GM12878 (cell line): ENCODE results near the gene CYP1A1. TPM values are rescaled to one million over a fixed set of nuclear protein-coding genes. Genes with fewer than 3 reads are reported as not detected.

Experiments
- ATAC-seq: fragments of 200-7000 bp; cut with Tn5 transposase; 3 replicates; pipeline ENCODE4 v1.9.1; 2020; ENCODE audit warnings: mild to moderate bottlenecking, moderate library complexity
- BruUV-seq: library from RNA; stranded (reverse); fragments of 400-500 nt; replicated peaks from 2 replicates; lab custom pipeline; 2021; lab: Mats Ljungman, UMichigan
- CTCF ChIA-PET: fragments of 300-600 bp; sonication (Branson Sonifier 250); formaldehyde crosslinking; extraction: SDS; loops from one replicate; lab custom pipeline; 2021; ENCODE audit warnings: inconsistent platforms; lab: Yijun Ruan, JAX
- POLR2A ChIA-PET: fragments of 350-600 bp; formaldehyde crosslinking; extraction: SDS; loops from one replicate; lab custom pipeline; 2021; ENCODE audit warnings: inconsistent platforms; lab: Charles Lee
- RAD21 ChIA-PET: fragments of 300-600 bp; sonication (Branson Sonifier 250); formaldehyde crosslinking; loops from one replicate; lab custom pipeline; 2023; ENCODE audit warnings: antibody characterized with exemption; ENCODE audit not compliant: unreplicated experiment; lab: Charles Lee
- SMC1A ChIA-PET: fragments of 300-600 bp; sonication (Branson Sonifier 250); formaldehyde crosslinking; loops from one replicate; lab custom pipeline; 2023; ENCODE audit not compliant: unreplicated experiment, uncharacterized antibody; lab: Charles Lee
- DNase-seq: peaks from one replicate; pipeline ENCODE4 v3.0.0-alpha.2; 2011; ENCODE audit warnings: low read depth, low spot score
- FAIRE-seq: peaks from 3 replicates; lab custom pipeline; 2011; peaks lifted over from hg19 to GRCh38; lab: Jason Lieb, UNC
- H2AFZ ChIP-seq: 2 replicates; pipeline ENCODE4 v1.6.0; 2011; ENCODE audit warnings: low read depth, low read length, control low read depth; ENCODE audit not compliant: control insufficient read depth
- H3K27ac ChIP-seq: 2 replicates; pipeline ENCODE4 v1.5.1; 2011; ENCODE audit warnings: control low read depth; ENCODE audit not compliant: control insufficient read depth, insufficient read depth
- H3K27me3 ChIP-seq, 2 experiments: replicated peaks in 1 of 2; 2 replicates each; pipeline versions ENCODE4 v1.6.0 to v1.6.1; 2011; ENCODE audit warnings: low read length in 1 of 2; ENCODE audit not compliant: control insufficient read depth in 2 of 2, insufficient read depth in 2 of 2
- H3K36me3 ChIP-seq, 2 experiments: 2 replicates each; pipeline ENCODE4 v1.5.1; 2011; ENCODE audit warnings: low read length in 1 of 2; ENCODE audit not compliant: control insufficient read depth in 2 of 2, insufficient read depth in 2 of 2
- H3K4me1 ChIP-seq: 2 replicates; pipeline ENCODE4 v1.6.1; 2011; ENCODE audit warnings: mild to moderate bottlenecking, low read length, moderate library complexity, mixed read lengths; ENCODE audit not compliant: control insufficient read depth, insufficient read depth
- H3K4me2 ChIP-seq: 2 replicates; pipeline ENCODE4 v1.6.0; 2011; ENCODE audit warnings: control low read depth; ENCODE audit not compliant: control insufficient read depth, insufficient read depth
- H3K4me3 ChIP-seq: fragments of 200-600 bp; sonication (generic); 2 replicates; pipeline ENCODE4 v1.5.1; 2016
- H3K79me2 ChIP-seq: 2 replicates; pipeline ENCODE4 v1.6.0; 2011; ENCODE audit warnings: low read length; ENCODE audit not compliant: control insufficient read depth, insufficient read depth
- H3K9ac ChIP-seq: 2 replicates; pipeline ENCODE4 v1.8.0; 2011; ENCODE audit warnings: low read length, control low read depth, mixed read lengths; ENCODE audit not compliant: control insufficient read depth, insufficient read depth
- H3K9me3 ChIP-seq: replicated peaks from 3 replicates; pipeline ENCODE4 v1.5.1; 2011; ENCODE audit warnings: mild to moderate bottlenecking, low read length; ENCODE audit not compliant: control insufficient read depth, insufficient read depth
- H4K20me1 ChIP-seq: 2 replicates; pipeline ENCODE4 v1.6.0; 2011; ENCODE audit not compliant: control insufficient read depth, insufficient read depth
- E2F8 ChIP-seq: fragments of 450-650 bp; IDR thresholded peaks from 2 replicates; pipeline ENCODE4 v1.6.1; 2018; ENCODE audit warnings: mild to moderate bottlenecking, low read depth, moderate library complexity; ENCODE audit not compliant: partially characterized antibody
- HDAC2 ChIP-seq: fragments of 200-600 bp; sonication (generic); IDR thresholded peaks from 2 replicates; pipeline ENCODE4 v1.6.1; 2017
- POLR2AphosphoS5 ChIP-seq: IDR thresholded peaks from 2 replicates; pipeline ENCODE4 v1.6.1; 2011; ENCODE audit warnings: mild to moderate bottlenecking, low read length, inconsistent platforms
- PRDM15 ChIP-seq: fragments of 450-650 bp; formaldehyde crosslinking; IDR thresholded peaks from 2 replicates; pipeline ENCODE4 v1.4.0; 2020; ENCODE audit warnings: mild to moderate bottlenecking, moderate library complexity
- RAD21 ChIP-seq: IDR thresholded peaks from 2 replicates; pipeline ENCODE4 v1.6.1; 2011; ENCODE audit warnings: mild to moderate bottlenecking, low read depth, low read length, moderate library complexity; ENCODE audit not compliant: insufficient read depth
- RBBP5 ChIP-seq: fragments of 200-600 bp; sonication (generic); conservative IDR thresholded peaks from 2 replicates; pipeline ENCODE4 v1.6.1; 2016
- RELB ChIP-seq: fragments of 450-650 bp; IDR thresholded peaks from 2 replicates; pipeline ENCODE4 v1.6.1; 2017; ENCODE audit warnings: low read depth, mild to moderate bottlenecking, moderate library complexity
- SMAD1 ChIP-seq: fragments of 450-650 bp; IDR thresholded peaks from 2 replicates; pipeline ENCODE4 v1.6.1; 2018; ENCODE audit warnings: mild to moderate bottlenecking, low read depth; ENCODE audit not compliant: partially characterized antibody
- ZBTB11 ChIP-seq: fragments of 450-650 bp; formaldehyde crosslinking; IDR thresholded peaks from 2 replicates; pipeline ENCODE4 v1.5.0; 2022; ENCODE audit warnings: mild to moderate bottlenecking, missing genetic modification characterization
- ZNF384 ChIP-seq: IDR thresholded peaks from 2 replicates; pipeline ENCODE4 v1.6.1; 2012; ENCODE audit warnings: low read depth, mild to moderate bottlenecking, low read length, improper control_type of control experiment, borderline replicate concordance
- WGBS: methylation state at CpG from one replicate; pipeline ENCODE4 v1.1.6; 2016; ENCODE audit warnings: low lambda C conversion rate; ENCODE audit not compliant: insufficient replicate concordance, insufficient coverage; ENCODE audit errors: missing lambda C conversion rate; 5-methylcytosine and 5-hydroxymethylcytosine counted together
- in situ Hi-C: fragments of 300-500 bp; cut with MboI; formaldehyde crosslinking; loops from 9 replicates; pipeline ENCODE4 v1.14.3; 2018; ENCODE audit warnings: mixed read lengths
- intact Hi-C: fragments of 100-400 bp; cut with micrococcal nuclease; formaldehyde crosslinking; loops from one replicate; pipeline ENCODE4 v1.14.2; 2022; ENCODE audit not compliant: unreplicated experiment
- polyA plus RNA-seq, 11 experiments: library from polyadenylated mRNA; depleted of rRNA in 4 of 11; unstranded in 6 of 11; stranded (reverse) in 5 of 11; fragments of >200 nt; fragmentation: Nextera tagmentation in 4 of 11; fragmentation: Illumina TruSeq in 1 of 11; extraction: Ambion mirVana in 4 of 11; extraction: Trizol in 1 of 11; gene quantifications; 1 replicate in 1 of 11; 2 replicates in 10 of 11; pipeline versions ENCODE4 v1.2.1 to v1.2.3, GENCODE V29; 2011 to 2016; ENCODE audit warnings: inconsistent platforms in 2 of 11, missing spikeins in 2 of 11, low read depth in 1 of 11
- total RNA-seq, 4 experiments: library from RNA; depleted of rRNA in 3 of 4; stranded (reverse); fragments of >200 nt in 3 of 4; fragmentation: Illumina TruSeq in 1 of 4; extraction: Trizol in 1 of 4; gene quantifications; 2 replicates each; pipeline versions ENCODE4 v1.2.1 to v1.2.3, GENCODE V29; 2013 to 2021

CYP1A1 gene
- total and polyA plus RNA-seq, 10 of the 15 experiments (the other 5 are each of a cell fraction or from before 2014, with no cell fraction given): 0.04 to 0.71 (median 0.07) TPM; not detected in 4

- no peak for DNase-seq
- CTCF ChIA-PET: no interaction called here
- H3K4me3 ChIP-seq: no peak overlapping the region
- RAD21 ChIA-PET: no interaction called here
- no TSS peak for BruUV-seq
- H3K9ac ChIP-seq: no peak overlapping the region
- H2AFZ ChIP-seq: no peak overlapping the region
- ATAC-seq: no peak
- H4K20me1 ChIP-seq: no peaks in the 10 kb centered on the region
- POLR2A ChIA-PET: no interaction called here
- TF ChIP-seq HDAC2: no peak
- TF ChIP-seq POLR2AphosphoS5: no peak
- TF ChIP-seq RBBP5: no peak
- no peak for TF ChIP-seq RAD21
- no peak for TF ChIP-seq SMAD1
- TF ChIP-seq ZNF384: no peak
- no peak for TF ChIP-seq ZBTB11 (CRISPR knock-in tag)
- TF ChIP-seq PRDM15 (CRISPR knock-in tag): no peak
- no peak for TF ChIP-seq E2F8
- TF ChIP-seq RELB: no peak
- no peaks in the 10 kb centered on the region for H3K79me2 ChIP-seq
- H3K9me3 ChIP-seq: no peaks in the 10 kb centered on the region
- intact Hi-C loops (no loop called here), in situ Hi-C loops (no loop called here)
- H3K4me2 ChIP-seq: no peak overlapping the region
- no peak for FAIRE-seq
- H3K27ac ChIP-seq: no peak overlapping the region
- H3K27me3 ChIP-seq: peaks cover 0 to 3% of the 10 kb centered on the region in 2 experiments; a peak in 3 of 4 replicates
- H3K36me3 ChIP-seq: no peaks in the 10 kb centered on the region
- SMC1A ChIA-PET: no interaction called here
- H3K4me1 ChIP-seq: peaks cover 4% of the 10 kb centered on the region
- 57% methylated on average over 7 of the region's 7 CpGs for WGBS
Observed at GRCh38 chr15:74727727-74728126, 2.4 kb upstream of the CYP1A1 start.
